Testis (tissue), 3 donors: ENCODE measurements around the gene PCNX3. TPM values are rescaled to one million over a fixed set of nuclear protein-coding genes. Genes with fewer than 3 reads are reported as not detected.

Experiments
- DNase-seq: peaks from one replicate; pipeline ENCODE4 v3.0.0-alpha.2; 2019
- H3K27ac ChIP-seq, 2 donors: fragments of 200-600 bp; sonication (generic); one replicate each; pipeline ENCODE4 v1.5.1; 2019
- H3K27me3 ChIP-seq: fragments of 200-600 bp; sonication (generic); one replicate; pipeline ENCODE4 v1.5.1; 2019
- H3K36me3 ChIP-seq: fragments of 200-600 bp; sonication (generic); one replicate; pipeline ENCODE4 v1.5.1; 2017; ENCODE audit warnings: low read depth; ENCODE audit errors: missing control alignments
- H3K4me1 ChIP-seq: fragments of 200-600 bp; sonication (generic); one replicate; pipeline ENCODE4 v1.5.1; 2019
- H3K4me3 ChIP-seq, 2 donors: fragments of 200-600 bp; sonication (generic); one replicate each; pipeline ENCODE4 v1.5.1; 2017 to 2019
- H3K9me3 ChIP-seq: fragments of 200-600 bp; sonication (generic); one replicate; pipeline ENCODE4 v1.5.1; 2017
- CTCF ChIP-seq, 3 experiments: fragments of 450-650 bp in 2 of 3; fragments of 200-600 bp in 1 of 3; sonication (generic) in 1 of 3; IDR thresholded peaks; one replicate each; pipeline ENCODE4 v1.5.1; 2016 to 2019; ENCODE audit warnings: antibody characterized with exemption in 3 of 3, mild to moderate bottlenecking in 2 of 3, moderate library complexity in 1 of 3
- POLR2A ChIP-seq: fragments of 450-650 bp; IDR thresholded peaks from one replicate; pipeline ENCODE4 v1.6.1; 2017; ENCODE audit warnings: antibody characterized with exemption, mild to moderate bottlenecking, moderate library complexity
- WGBS, 2 donors: methylation state at CpG; one replicate each; pipeline ENCODE4 v1.1.5; 2018; 5-methylcytosine and 5-hydroxymethylcytosine counted together
- intact Hi-C: fragments of 100-400 bp; cut with DNase I; formaldehyde crosslinking; loops from one replicate; pipeline ENCODE4 v1.15.1; 2023; ENCODE audit warnings: low total_unique reads
- polyA plus RNA-seq: library from polyadenylated mRNA; stranded (reverse); fragments of 350-450 nt; fragmentation: Illumina TruSeq; extraction: RNeasy Lipid Tissue Mini Kit (QIAGEN cat#74804); gene quantifications from one replicate; pipeline ENCODE4 v1.2.3, GENCODE V29; 2014; ENCODE audit warnings: low read depth, low replicate concordance; ENCODE audit not compliant: insufficient read depth
- total RNA-seq, 2 donors: library from RNA; depleted of rRNA; stranded (reverse); fragments of >200 nt; gene quantifications; one replicate each; pipeline ENCODE4 v1.2.3, GENCODE V29; 2016

PCNX3 gene
- total and polyA plus RNA-seq, 3 donors from 2014 or later = 61.4 to 87.6 (median 78.4) TPM

GRCh38 chr11:65585396-65586246 is 30.0 kb upstream of the PCNX3 start:
- 43 to 68% methylated on average over 44 to 50 of the region's 51 CpGs for WGBS, 2 donors
- H3K36me3 ChIP-seq = no peaks in the 10 kb centered on the region

GRCh38 chr11:65586247-65586630 is 29.3 kb upstream of the PCNX3 start:
- Histone ChIP-seq H3K4me1 (peaks cover 14% of the 10 kb centered on the region), H3K27me3 (no peaks in the 10 kb centered on the region), H3K27ac (no peak overlapping the region), H3K9me3 (no peaks in the 10 kb centered on the region), H3K4me3 (no peak overlapping the region), H3K36me3 (no peaks in the 10 kb centered on the region)
- TF ChIP-seq POLR2A = no peak
- TF ChIP-seq CTCF (IDR thresholded peaks at IDR 0.05) = no peak
- no peak for DNase-seq
- intact Hi-C loops = no loop called here
- 82 to 86% methylated on average over 2 to 4 of the region's 4 CpGs for WGBS, 2 donors

More at GRCh38 chr11:65585396-65586246, 30.0 kb upstream of the PCNX3 start:
- Histone ChIP-seq H3K27me3 (no peaks in the 10 kb centered on the region), H3K4me3 (peak overlapping the region in 1 of 2 donors; percentile 6), H3K9me3 (no peaks in the 10 kb centered on the region), H3K27ac (no peak overlapping the region), H3K4me1 (peaks cover 14% of the 10 kb centered on the region)
- intact Hi-C loops = no loop called here
- no peak for TF ChIP-seq CTCF (IDR thresholded peaks at IDR 0.05)
- TF ChIP-seq POLR2A = no peak
- no peak for DNase-seq

GRCh38 chr11:65586676-65587075 is 28.9 kb upstream of the PCNX3 start:
- H3K4me3 ChIP-seq = no peak overlapping the region
- TF ChIP-seq POLR2A = no peak
- no peak for TF ChIP-seq CTCF (IDR thresholded peaks at IDR 0.05)
- H3K27me3 ChIP-seq = no peaks in the 10 kb centered on the region
- H3K27ac ChIP-seq = no peak overlapping the region
- intact Hi-C loops = no loop called here
- H3K9me3 ChIP-seq = no peaks in the 10 kb centered on the region
- H3K4me1 ChIP-seq = peaks cover 14% of the 10 kb centered on the region
- no peak for DNase-seq
- H3K36me3 ChIP-seq = no peaks in the 10 kb centered on the region
- WGBS, 2 donors = 67 to 80% methylated on average over 1 to 2 of the region's 2 CpGs

DNA sequence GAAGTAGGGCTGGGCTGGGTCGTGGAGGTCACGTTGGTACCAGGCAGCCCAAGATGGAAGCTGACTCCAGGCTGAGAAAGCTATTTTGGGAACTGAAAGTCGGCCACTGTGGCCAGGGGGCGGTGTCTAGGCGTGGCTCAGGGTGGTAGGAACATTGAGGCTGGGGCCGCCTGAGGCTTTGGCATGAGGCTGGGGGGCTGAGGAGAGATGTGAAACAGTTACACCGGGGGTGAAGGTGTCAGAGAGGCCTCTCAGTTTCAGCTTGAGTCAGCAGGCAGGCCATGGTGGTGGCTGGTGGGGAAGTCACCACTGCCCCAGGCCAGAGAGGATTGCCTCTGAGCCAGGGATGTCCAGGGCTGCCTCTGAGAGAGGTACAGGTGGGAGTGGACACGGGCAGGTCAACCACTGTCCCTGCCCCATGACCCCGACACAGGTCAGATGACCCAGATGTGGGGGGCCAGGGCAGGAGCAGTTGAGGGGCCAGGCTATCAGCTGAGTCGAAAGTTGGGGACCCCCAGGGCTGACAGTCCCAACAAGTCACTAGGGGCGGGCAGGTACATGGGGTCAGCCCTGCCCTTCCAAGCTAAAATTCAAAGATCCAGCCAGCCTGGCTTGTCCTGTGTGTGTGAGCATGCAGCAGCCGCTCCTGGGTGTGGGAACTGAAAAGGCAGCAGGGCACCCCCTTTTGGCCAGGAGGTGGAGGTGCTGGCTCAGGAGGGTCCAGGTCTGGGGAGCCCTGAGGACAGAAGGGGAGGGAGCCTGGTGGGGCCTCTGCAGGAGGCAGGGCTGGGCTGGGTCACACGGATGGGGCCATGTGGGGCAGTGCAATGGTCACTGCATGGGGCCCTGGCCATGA is 27.1 kb upstream of the PCNX3 start:
- Histone ChIP-seq H3K4me1 (peaks cover 15% of the 10 kb centered on the region), H3K27me3 (no peaks in the 10 kb centered on the region), H3K4me3 (no peak overlapping the region), H3K27ac (peak overlapping the region; percentile 58 to 74), H3K9me3 (no peaks in the 10 kb centered on the region), H3K36me3 (no peaks in the 10 kb centered on the region)
- 65 to 66% methylated on average over 11 to 13 of the region's 13 CpGs for WGBS, 2 donors
- DNase-seq = peak; percentile 62
- TF ChIP-seq POLR2A = no peak
- TF ChIP-seq CTCF (IDR thresholded peaks at IDR 0.05) = peak; percentile 42 to 63 (median 44)
- intact Hi-C loops = no loop called here
